GM23248 (cell line): Measurements from ENCODE around the gene PDE4B. TPM values are rescaled to one million over a fixed set of nuclear protein-coding genes. Genes with fewer than 3 reads are reported as not detected.

Experiments used
- DNase-seq: peaks from one replicate; pipeline ENCODE4 v3.0.0-alpha.2; 2015
- H2AFZ ChIP-seq: fragments of 200-600 bp; sonication (generic); 2 replicates; pipeline ENCODE4 v1.6.1; 2016; ENCODE audit warnings: antibody characterized with exemption
- H3F3A ChIP-seq: fragments of 200-600 bp; sonication (generic); 2 replicates; pipeline ENCODE4 v1.6.1; 2016; ENCODE audit warnings: mild to moderate bottlenecking, antibody characterized with exemption, mixed run types; ENCODE audit not compliant: insufficient read depth
- H3K27ac ChIP-seq: fragments of 200-600 bp; sonication (generic); 2 replicates; pipeline ENCODE4 v1.5.1; 2016; ENCODE audit warnings: mild to moderate bottlenecking
- H3K27me3 ChIP-seq: fragments of 200-600 bp; sonication (generic); replicated peaks from 2 replicates; pipeline ENCODE4 v1.6.1; 2016; ENCODE audit warnings: mild to moderate bottlenecking; ENCODE audit not compliant: insufficient read depth
- H3K36me3 ChIP-seq: fragments of 200-600 bp; sonication (generic); 2 replicates; pipeline ENCODE4 v1.6.1; 2016; ENCODE audit warnings: low read depth, mild to moderate bottlenecking
- H3K4me1 ChIP-seq: fragments of 200-600 bp; sonication (generic); 2 replicates; pipeline ENCODE4 v1.6.1; 2016; ENCODE audit warnings: mild to moderate bottlenecking; ENCODE audit not compliant: insufficient read depth
- H3K4me2 ChIP-seq: fragments of 200-600 bp; sonication (generic); one replicate; pipeline ENCODE4 v1.6.1; 2016; ENCODE audit warnings: mild to moderate bottlenecking; ENCODE audit not compliant: unreplicated experiment
- H3K4me3 ChIP-seq: fragments of 200-600 bp; sonication (generic); 2 replicates; pipeline ENCODE4 v1.5.1; 2016; ENCODE audit warnings: mild to moderate bottlenecking
- H3K79me2 ChIP-seq: fragments of 200-600 bp; sonication (generic); 2 replicates; pipeline ENCODE4 v1.6.1; 2016; ENCODE audit warnings: mild to moderate bottlenecking; ENCODE audit not compliant: insufficient read depth
- H3K9ac ChIP-seq: fragments of 200-600 bp; sonication (generic); 2 replicates; pipeline ENCODE4 v1.6.1; 2016; ENCODE audit warnings: mild to moderate bottlenecking
- H3K9me2 ChIP-seq: fragments of 200-600 bp; sonication (generic); 2 replicates; pipeline ENCODE4 v1.6.1; 2016; ENCODE audit warnings: mixed run types, mild to moderate bottlenecking, moderate library complexity; ENCODE audit not compliant: insufficient read depth
- H3K9me3 ChIP-seq: fragments of 200-600 bp; sonication (generic); one replicate; pipeline ENCODE4 v1.6.1; 2017; ENCODE audit warnings: low read depth
- H4K20me1 ChIP-seq: fragments of 200-600 bp; sonication (generic); 2 replicates; pipeline ENCODE4 v1.6.0; 2016; ENCODE audit not compliant: insufficient read depth
- EZH2 ChIP-seq: fragments of 200-600 bp; sonication (generic); IDR thresholded peaks from 2 replicates; pipeline ENCODE4 v1.6.1; 2018; ENCODE audit warnings: antibody characterized with exemption, mild to moderate bottlenecking; ENCODE audit not compliant: insufficient read depth, poor library complexity, severe bottlenecking
- EZH2phosphoT487 ChIP-seq: fragments of 200-600 bp; sonication (generic); IDR thresholded peaks from 2 replicates; pipeline ENCODE4 v1.6.1; 2018; ENCODE audit warnings: antibody characterized with exemption, moderate library complexity, mild to moderate bottlenecking, low read depth; ENCODE audit not compliant: insufficient read depth
- WGBS, 2 experiments: methylation state at CpG; one replicate each; pipeline ENCODE4 v1.1.6; 2015 to 2017; ENCODE audit warnings: low lambda C conversion rate in 2 of 2, low coverage in 1 of 2; ENCODE audit errors: missing lambda C conversion rate in 2 of 2; 5-methylcytosine and 5-hydroxymethylcytosine counted together
- in situ Hi-C: fragments of 300-500 bp; cut with MboI; formaldehyde crosslinking; loops from 2 replicates; pipeline ENCODE4 v1.15.0; 2020
- polyA plus RNA-seq: library from polyadenylated mRNA; unstranded; fragments of >200 nt; fragmentation: Nextera tagmentation; extraction: Ambion mirVana; gene quantifications from 2 replicates; pipeline ENCODE4 v1.2.1, GENCODE V29; 2016
- total RNA-seq: library from RNA; depleted of rRNA; stranded (reverse); fragments of >200 nt; shearing (Covaris generic); gene quantifications from 2 replicates; pipeline ENCODE4 v1.2.3, GENCODE V29; 2014

The PDE4B gene
- total and polyA plus RNA-seq, 2 experiments from 2014 or later, result 19.9 to 36.2 TPM

- Histone ChIP-seq H3K27me3 (no peaks in the 10 kb centered on the region), H3K9me2 (no peaks in the 10 kb centered on the region), H3K4me3 (no peak overlapping the region), H2AFZ (0 out of 2 replicates have a peak overlapping the region, but pooled peaks have one; percentile 7), H3F3A (no peaks in the 10 kb centered on the region), H3K27ac (no peak overlapping the region), H3K79me2 (no peaks in the 10 kb centered on the region), H3K4me1 (no peaks in the 10 kb centered on the region), H3K36me3 (no peaks in the 10 kb centered on the region), H3K4me2 (no peak overlapping the region), H3K9me3 (no peaks in the 10 kb centered on the region), H3K9ac (no peak overlapping the region), H4K20me1 (no peaks in the 10 kb centered on the region)
- in situ Hi-C loops, result no loop called here
- TF ChIP-seq EZH2phosphoT487, result no peak
- TF ChIP-seq EZH2, result no peak
- peak; percentile 30 for DNase-seq
- 17 to 20% methylated on average over 3 of the region's 3 CpGs for WGBS, 2 experiments
These were observed 219.6 kb downstream of the PDE4B start for GRCh38 chr1:66012106-66012784.

- TF ChIP-seq EZH2 (no peak), EZH2phosphoT487 (no peak)
- no peak for DNase-seq
- 42% methylated on average over 3 of the region's 3 CpGs for WGBS, 2 experiments
These were observed 220.7 kb downstream of the PDE4B start for GRCh38 chr1:66013371-66013770.

GRCh38 chr1:66022904-66023620 lies 230.4 kb downstream of the PDE4B start:
- TF ChIP-seq EZH2phosphoT487, result no peak
- Histone ChIP-seq H3K4me2 (no peak overlapping the region), H3K36me3 (no peaks in the 10 kb centered on the region), H3K4me3 (no peak overlapping the region), H3K9me3 (no peaks in the 10 kb centered on the region), H3K27ac (no peak overlapping the region), H3K9ac (no peak overlapping the region), H3K79me2 (no peaks in the 10 kb centered on the region), H3F3A (no peaks in the 10 kb centered on the region), H3K4me1 (no peaks in the 10 kb centered on the region), H2AFZ (no peak overlapping the region), H3K27me3 (no peaks in the 10 kb centered on the region), H4K20me1 (no peaks in the 10 kb centered on the region), H3K9me2 (no peaks in the 10 kb centered on the region)
- DNase-seq, result peak; percentile 29
- in situ Hi-C loops, result no loop called here
- WGBS, 2 experiments, result 43 to 48% methylated on average over 2 of the region's 2 CpGs

More at GRCh38 chr1:66013371-66013770, 220.7 kb downstream of the PDE4B start:
- Histone ChIP-seq H3K4me3 (no peak overlapping the region), H3K9me3 (no peaks in the 10 kb centered on the region), H4K20me1 (no peaks in the 10 kb centered on the region), H3K27me3 (no peaks in the 10 kb centered on the region), H3K79me2 (no peaks in the 10 kb centered on the region), H3K9ac (no peak overlapping the region), H3K4me2 (no peak overlapping the region), H3K4me1 (no peaks in the 10 kb centered on the region), H3K9me2 (no peaks in the 10 kb centered on the region), H3F3A (no peaks in the 10 kb centered on the region), H2AFZ (no peak overlapping the region), H3K27ac (no peak overlapping the region), H3K36me3 (no peaks in the 10 kb centered on the region)
- in situ Hi-C loops, result no loop called here

GRCh38 chr1:66025188-66025587 lies 232.5 kb downstream of the PDE4B start:
- Histone ChIP-seq H2AFZ (no peak overlapping the region), H3F3A (no peaks in the 10 kb centered on the region), H3K27ac (no peak overlapping the region), H3K36me3 (no peaks in the 10 kb centered on the region), H3K79me2 (no peaks in the 10 kb centered on the region), H3K9ac (no peak overlapping the region), H3K4me3 (no peak overlapping the region), H3K9me3 (peaks cover 3% of the 10 kb centered on the region), H4K20me1 (no peaks in the 10 kb centered on the region), H3K4me1 (no peaks in the 10 kb centered on the region), H3K27me3 (no peaks in the 10 kb centered on the region), H3K4me2 (no peak overlapping the region), H3K9me2 (no peaks in the 10 kb centered on the region)
- no peak for DNase-seq
- in situ Hi-C loops, result no loop called here
- no peak for TF ChIP-seq EZH2phosphoT487
- TF ChIP-seq EZH2, result no peak
